Esophagus squamous epithelium (tissue), 5 donors: ENCODE data around the gene RASSF5. TPM values are rescaled to one million over a fixed set of nuclear protein-coding genes. Genes with fewer than 3 reads are reported as not detected.

Experiments
- DNase-seq: peaks from one replicate; lab custom pipeline; 2025; lab: John Stamatoyannopoulos, UW
- H3K27ac ChIP-seq, 4 donors: fragments of 200-600 bp; sonication (generic); one replicate each; pipeline ENCODE4 v1.5.1; 2016 to 2019; ENCODE audit warnings: mild to moderate bottlenecking in 1 of 4
- H3K27me3 ChIP-seq, 4 donors: fragments of 200-600 bp; sonication (generic); 1 replicate in 3 of 4; 2 replicates in 1 of 4; pipeline versions ENCODE4 v1.5.1 to v1.6.0; 2017 to 2021; ENCODE audit warnings: antibody characterized with exemption in 1 of 4
- H3K36me3 ChIP-seq, 3 donors: fragments of 200-600 bp; sonication (generic); one replicate each; pipeline ENCODE4 v1.5.1; 2016 to 2019
- H3K4me1 ChIP-seq, 3 donors: fragments of 200-600 bp; sonication (generic); one replicate each; pipeline ENCODE4 v1.5.1; 2017 to 2019
- H3K4me3 ChIP-seq, 4 donors: fragments of 200-600 bp; sonication (generic); 1 replicate in 3 of 4; 2 replicates in 1 of 4; pipeline ENCODE4 v1.5.1; 2016 to 2019; ENCODE audit warnings: mild to moderate bottlenecking in 2 of 4, moderate library complexity in 1 of 4
- H3K9me3 ChIP-seq, 3 donors: fragments of 200-600 bp; sonication (generic); one replicate each; pipeline ENCODE4 v1.5.1; 2016 to 2019
- CTCF ChIP-seq, 6 experiments: fragments of 450-650 bp in 4 of 6; fragments of 200-600 bp in 2 of 6; sonication (generic) in 2 of 6; IDR thresholded peaks; one replicate each; pipeline ENCODE4 v1.5.1; 2016 to 2019; ENCODE audit warnings: antibody characterized with exemption in 6 of 6, mild to moderate bottlenecking in 4 of 6, moderate library complexity in 4 of 6
- POLR2A ChIP-seq, 4 donors: fragments of 450-650 bp; IDR thresholded peaks; one replicate each; pipeline ENCODE4 v1.6.1; 2017; ENCODE audit warnings: antibody characterized with exemption in 4 of 4, mild to moderate bottlenecking in 4 of 4, moderate library complexity in 3 of 4
- WGBS, 2 donors: methylation state at CpG; one replicate each; pipeline ENCODE4 v1.1.5; 2018; 5-methylcytosine and 5-hydroxymethylcytosine counted together
- intact Hi-C: fragments of 100-400 bp; cut with DNase I; formaldehyde crosslinking; loops from one replicate; pipeline ENCODE4 v1.15.0; 2022
- total RNA-seq, 4 donors: library from RNA; depleted of rRNA; stranded (reverse); fragments of >200 nt; gene quantifications; one replicate each; pipeline ENCODE4 v1.1.0, GENCODE V29; 2016
- donor health status: DM: yes; HTN: yes; CAD: no.

Gene RASSF5
- total RNA-seq, 4 donors from 2014 or later: 29.2 to 85.3 (median 35.1) TPM

- Histone ChIP-seq H3K4me3 (peak overlapping the region; percentile 60 to 78 (median 75)), H3K9me3 (no peaks in the 10 kb centered on the region), H3K36me3 (peaks cover 0 to 34% (median 3%) of the 10 kb centered on the region in 3 donors), H3K27me3 (no peaks in the 10 kb centered on the region), H3K4me1 (peaks cover 32 to 70% (median 38%) of the 10 kb centered on the region in 3 donors), H3K27ac (peak overlapping the region; percentile 76 to 87 (median 84))
- intact Hi-C loops: no loop called here
- TF ChIP-seq POLR2A (IDR thresholded peaks at IDR 0.05) (no peak), CTCF (IDR thresholded peaks at IDR 0.05) (no peak)
- 2 to 7% methylated on average over 5 to 7 of the region's 18 CpGs for WGBS, 2 donors
- no peak for DNase-seq
Observed at GRCh38 chr1:206470692-206471414, 36.5 kb upstream of the RASSF5 start.

- Histone ChIP-seq H3K9me3 (no peaks in the 10 kb centered on the region), H3K36me3 (peaks cover 4 to 40% (median 4%) of the 10 kb centered on the region in 3 donors), H3K27me3 (no peaks in the 10 kb centered on the region), H3K4me3 (peak overlapping the region; percentile 60 to 78 (median 75)), H3K27ac (peak overlapping the region; percentile 76 to 87 (median 84)), H3K4me1 (peaks cover 32 to 64% (median 38%) of the 10 kb centered on the region in 3 donors)
- WGBS, 2 donors: 40 to 59% methylated on average over 2 to 4 of the region's 7 CpGs
- TF ChIP-seq POLR2A (IDR thresholded peaks at IDR 0.05) (no peak), CTCF (IDR thresholded peaks at IDR 0.05) (no peak)
- intact Hi-C loops: no loop called here
- DNase-seq: no peak
Observed at GRCh38 chr1:206471415-206471801, 35.9 kb upstream of the RASSF5 start.

GRCh38 chr1:206472024-206472423 is 35.3 kb upstream of the RASSF5 start:
- WGBS, 2 donors: 30 to 78% methylated on average over 1 to 2 of the region's 2 CpGs
- Histone ChIP-seq H3K27me3 (no peaks in the 10 kb centered on the region), H3K36me3 (peaks cover 8 to 46% (median 11%) of the 10 kb centered on the region in 3 donors), H3K27ac (no peak overlapping the region), H3K4me1 (peaks cover 32 to 62% (median 38%) of the 10 kb centered on the region in 3 donors), H3K9me3 (no peaks in the 10 kb centered on the region), H3K4me3 (no peak overlapping the region)
- TF ChIP-seq POLR2A (IDR thresholded peaks at IDR 0.05) (no peak), CTCF (IDR thresholded peaks at IDR 0.05) (no peak)
- DNase-seq: no peak
- intact Hi-C loops: no loop called here

GRCh38 chr1:206472454-206472853 is 34.9 kb upstream of the RASSF5 start:
- intact Hi-C loops: no loop called here
- no peak overlapping the region for H3K27ac ChIP-seq
- 33% methylated on average over 3 of the region's 3 CpGs; no CpG with 5 or more reads in 1 of the 2 donors for WGBS, 2 donors

More at GRCh38 chr1:206472454-206472853, 34.9 kb upstream of the RASSF5 start:
- Histone ChIP-seq H3K4me1 (peaks cover 35 to 62% (median 36%) of the 10 kb centered on the region in 3 donors), H3K9me3 (no peaks in the 10 kb centered on the region), H3K36me3 (peaks cover 8 to 50% (median 12%) of the 10 kb centered on the region in 3 donors), H3K27me3 (no peaks in the 10 kb centered on the region), H3K4me3 (no peak overlapping the region)
- TF ChIP-seq CTCF (IDR thresholded peaks at IDR 0.05): no peak
- no peak for TF ChIP-seq POLR2A (IDR thresholded peaks at IDR 0.05)
- no peak for DNase-seq
